ENCODE results near the gene STAG2. TPM values are rescaled to one million over a fixed set of nuclear protein-coding genes. Genes with fewer than 3 reads are reported as not detected.

Gene STAG2
- total and polyA plus RNA-seq, 7 donors, result 21.6 to 117 (median 60.1) TPM

GRCh38 chrX:123993326-123993725 is 31.8 kb downstream of the STAG2 start:
- 100% methylated on average over 1 of the region's 1 CpG for WGBS, 2 donors
- Histone ChIP-seq H3K27me3 (no peaks in the 10 kb centered on the region), H3K4me3 (no peak overlapping the region), H3K9me3 (no peaks in the 10 kb centered on the region), H3K4me1 (peaks cover 0 to 30% (median 9%) of the 10 kb centered on the region in 4 donors), H3K36me3 (no peaks in the 10 kb centered on the region), H3K27ac (no peak overlapping the region)
- TF ChIP-seq EP300 (IDR thresholded peaks at IDR 0.05) (no peak), CTCF (IDR thresholded peaks at IDR 0.05) (no peak), POLR2AphosphoS5 (IDR thresholded peaks at IDR 0.05) (no peak), POLR2A (IDR thresholded peaks at IDR 0.05) (no peak)
- intact Hi-C loops (cut with DNase I), result no loop called here
- no peak for DNase-seq

- Histone ChIP-seq H3K4me3 (no peak overlapping the region), H3K27me3 (no peaks in the 10 kb centered on the region), H3K27ac (no peak overlapping the region), H3K4me1 (peaks cover 0 to 24% (median 9%) of the 10 kb centered on the region in 4 donors), H3K9me3 (no peaks in the 10 kb centered on the region), H3K36me3 (no peaks in the 10 kb centered on the region)
- no peak for TF ChIP-seq CTCF (IDR thresholded peaks at IDR 0.05)
- TF ChIP-seq EP300 (IDR thresholded peaks at IDR 0.05), result no peak
- DNase-seq, result no peak
- intact Hi-C loops (cut with DNase I), result no loop called here
- WGBS, 2 donors, result 18 to 46% methylated on average over 3 of the region's 3 CpGs
Measured at GRCh38 chrX:123993904-123994635, 32.6 kb downstream of the STAG2 start.

GRCh38 chrX:123994730-123995129 is 33.2 kb downstream of the STAG2 start:
- Histone ChIP-seq H3K27me3 (no peaks in the 10 kb centered on the region), H3K36me3 (no peaks in the 10 kb centered on the region), H3K27ac (no peak overlapping the region), H3K4me3 (no peak overlapping the region), H3K9me3 (no peaks in the 10 kb centered on the region), H3K4me1 (peaks cover 0 to 24% (median 9%) of the 10 kb centered on the region in 4 donors)
- no peak for DNase-seq
- TF ChIP-seq POLR2A (IDR thresholded peaks at IDR 0.05), result no peak
- TF ChIP-seq CTCF (IDR thresholded peaks at IDR 0.05), result no peak
- no peak for TF ChIP-seq EP300 (IDR thresholded peaks at IDR 0.05)
- no peak for TF ChIP-seq POLR2AphosphoS5 (IDR thresholded peaks at IDR 0.05)
- intact Hi-C loops (cut with DNase I), result no loop called here
- WGBS, 2 donors, result 62 to 84% methylated on average over 7 of the region's 7 CpGs

- Histone ChIP-seq H3K4me3 (no peak overlapping the region), H3K4me1 (peaks cover 0 to 6% (median 2%) of the 10 kb centered on the region in 4 donors), H3K27ac (no peak overlapping the region), H3K9me3 (no peaks in the 10 kb centered on the region), H3K27me3 (no peaks in the 10 kb centered on the region), H3K36me3 (no peaks in the 10 kb centered on the region)
- no peak for TF ChIP-seq EP300 (IDR thresholded peaks at IDR 0.05)
- TF ChIP-seq POLR2AphosphoS5 (IDR thresholded peaks at IDR 0.05), result no peak
- no peak for TF ChIP-seq CTCF (IDR thresholded peaks at IDR 0.05)
- TF ChIP-seq POLR2A (IDR thresholded peaks at IDR 0.05), result no peak
- intact Hi-C loops (cut with DNase I), result no loop called here
- WGBS, 2 donors, result 59 to 86% methylated on average over 2 of the region's 2 CpGs
- DNase-seq, result no peak
Measured at GRCh38 chrX:124001581-124001980, 40.1 kb downstream of the STAG2 start.

DNA sequence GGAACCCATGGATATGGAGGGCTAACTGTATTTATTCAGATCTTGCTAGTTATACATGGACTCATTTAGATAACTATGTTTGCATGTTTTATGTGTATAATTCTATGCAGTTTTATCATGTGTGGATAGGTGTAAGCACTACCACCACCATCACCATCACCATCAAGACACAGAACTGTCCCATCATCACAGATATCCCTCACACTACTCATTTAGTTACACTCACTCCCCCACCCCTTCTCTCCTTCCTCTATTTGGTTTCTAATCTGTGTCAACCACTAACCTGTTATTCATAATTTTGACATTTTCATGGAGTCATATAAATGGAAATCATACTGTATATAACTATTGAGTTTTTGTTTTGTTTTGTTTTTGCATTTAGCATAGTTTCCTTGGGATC is 43.7 kb downstream of the STAG2 start:
- H3K27ac ChIP-seq, result no peak overlapping the region
- TF ChIP-seq POLR2AphosphoS5 (IDR thresholded peaks at IDR 0.05) (no peak), POLR2A (IDR thresholded peaks at IDR 0.05) (no peak), CTCF (IDR thresholded peaks at IDR 0.05) (no peak), EP300 (IDR thresholded peaks at IDR 0.05) (no peak)
- DNase-seq, result no peak
- intact Hi-C loops (cut with DNase I), result no loop called here
- H3K36me3 ChIP-seq, result no peaks in the 10 kb centered on the region
- H3K4me1 ChIP-seq, result peaks cover 0 to 22% (median 6%) of the 10 kb centered on the region in 4 donors
- no peaks in the 10 kb centered on the region for H3K27me3 ChIP-seq
- no peak overlapping the region for H3K4me3 ChIP-seq
- H3K9me3 ChIP-seq, result no peaks in the 10 kb centered on the region

Measured in sigmoid colon (tissue), 7 donors.